GM21717 (cell line): ENCODE results near the gene MYL3.
"Not testable (repeated sequence)": the region's sequence is repeated elsewhere in the genome, so short reads cannot be mapped to it uniquely, and the experiment has no call there.

Experiments used
- ATAC-seq: cut with Tn5 transposase; IDR thresholded peaks from one replicate; pipeline ENCODE4 v1.9.1; 2021; ENCODE audit warnings: mild to moderate bottlenecking, moderate library complexity; ENCODE audit not compliant: unreplicated experiment

The MYL3 gene

DNA sequence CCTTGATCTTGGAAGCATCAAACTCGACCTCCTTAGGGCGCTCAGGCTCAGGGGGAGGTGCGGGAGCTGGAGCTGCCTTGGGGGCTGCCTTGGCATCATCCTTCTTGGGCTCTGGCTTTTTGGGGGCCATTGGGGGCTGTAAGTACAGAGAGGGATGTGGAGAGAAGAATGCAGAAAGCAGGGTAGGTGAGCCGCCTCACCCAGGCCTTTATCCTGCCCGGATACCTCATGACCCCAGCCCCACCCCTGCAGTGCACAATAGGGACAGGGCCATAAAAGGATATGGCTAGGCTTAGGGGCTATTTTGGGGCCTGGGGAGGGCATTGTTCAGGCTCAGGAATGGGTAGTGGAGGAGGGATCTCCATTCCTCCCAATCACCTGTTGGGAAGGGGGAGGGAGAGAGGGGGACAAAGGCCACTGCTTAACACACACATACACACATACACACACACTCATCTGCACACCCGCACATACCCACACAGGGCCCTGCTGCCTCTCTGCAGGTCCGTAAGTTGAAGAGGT is at the start of gene MYL3:
MYL3 (minus strand) TSS at position 184 of the 522 bp plus-strand sequence; CDS start at position 130, 54 bp downstream.
- no peak for ATAC-seq

DNA sequence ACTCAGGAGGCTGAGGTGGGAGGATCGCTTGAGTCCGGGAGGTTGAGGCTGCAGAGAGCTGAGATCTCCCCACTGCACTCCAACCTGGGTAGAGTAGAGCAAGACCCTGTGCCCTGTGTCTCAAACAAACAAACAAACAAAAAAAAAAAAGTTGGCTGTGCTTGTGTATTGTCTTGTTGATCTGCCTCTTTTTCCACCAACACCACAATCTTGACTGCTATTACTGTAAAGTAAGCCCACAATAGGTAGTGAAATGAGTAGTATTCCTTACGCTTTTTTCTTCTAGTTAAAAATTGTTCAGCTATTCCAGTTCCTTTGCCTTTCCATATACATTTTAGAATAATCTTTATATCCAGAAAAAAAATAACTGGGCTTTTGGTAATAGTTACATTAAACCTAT is 49.7 kb upstream of the MYL3 start:
- no peak for ATAC-seq

DNA sequence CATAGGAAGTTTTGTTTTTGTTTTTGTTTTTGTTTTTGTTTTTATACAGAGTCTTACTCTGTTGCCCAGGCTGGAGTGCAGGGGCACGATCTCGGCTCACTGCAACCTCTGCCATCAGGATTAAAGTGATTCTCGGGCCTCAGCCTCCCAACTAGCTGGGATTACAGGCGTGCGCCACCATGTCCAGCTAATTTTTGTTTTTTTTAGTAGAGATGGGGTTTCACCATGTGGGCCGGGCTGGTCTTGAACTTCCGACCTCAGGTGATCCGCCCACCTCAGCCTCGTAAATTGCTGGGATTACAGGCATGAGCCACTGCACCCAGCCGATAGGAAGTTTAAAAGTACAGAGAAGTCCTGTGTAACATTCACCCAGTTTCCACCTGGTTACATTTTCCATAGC is 47.7 kb upstream of the MYL3 start:
- not testable (repeated sequence) for ATAC-seq

DNA sequence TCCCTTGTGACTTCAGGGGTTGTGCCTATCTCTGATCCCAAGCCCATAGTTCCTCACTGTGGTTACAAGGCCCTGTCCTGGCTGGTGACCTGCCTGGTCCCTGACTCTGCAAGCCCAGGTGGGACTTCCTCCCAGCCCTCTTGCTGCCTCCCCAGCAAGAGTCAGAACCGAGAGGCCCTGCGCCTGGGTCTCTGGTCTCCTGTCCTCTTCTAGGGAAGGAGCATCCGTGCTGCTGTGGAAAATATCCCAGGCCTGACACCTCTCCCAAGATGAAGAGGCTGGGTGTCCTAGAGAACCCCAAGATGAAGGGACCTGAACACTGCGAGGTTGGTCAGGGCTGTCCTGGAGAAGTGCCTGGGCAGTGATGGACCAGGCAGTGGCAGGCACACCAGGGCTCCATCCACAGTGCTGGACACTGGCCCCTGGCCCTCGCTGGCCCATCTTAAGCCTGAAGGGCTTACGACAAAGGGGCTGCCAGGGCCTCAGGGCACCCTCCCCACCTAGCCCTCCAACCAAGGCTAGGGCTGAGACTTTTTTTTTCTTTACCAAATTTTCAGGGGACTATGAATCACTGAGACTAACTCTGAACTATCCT is 47.0 kb upstream of the MYL3 start:
- no peak for ATAC-seq

DNA sequence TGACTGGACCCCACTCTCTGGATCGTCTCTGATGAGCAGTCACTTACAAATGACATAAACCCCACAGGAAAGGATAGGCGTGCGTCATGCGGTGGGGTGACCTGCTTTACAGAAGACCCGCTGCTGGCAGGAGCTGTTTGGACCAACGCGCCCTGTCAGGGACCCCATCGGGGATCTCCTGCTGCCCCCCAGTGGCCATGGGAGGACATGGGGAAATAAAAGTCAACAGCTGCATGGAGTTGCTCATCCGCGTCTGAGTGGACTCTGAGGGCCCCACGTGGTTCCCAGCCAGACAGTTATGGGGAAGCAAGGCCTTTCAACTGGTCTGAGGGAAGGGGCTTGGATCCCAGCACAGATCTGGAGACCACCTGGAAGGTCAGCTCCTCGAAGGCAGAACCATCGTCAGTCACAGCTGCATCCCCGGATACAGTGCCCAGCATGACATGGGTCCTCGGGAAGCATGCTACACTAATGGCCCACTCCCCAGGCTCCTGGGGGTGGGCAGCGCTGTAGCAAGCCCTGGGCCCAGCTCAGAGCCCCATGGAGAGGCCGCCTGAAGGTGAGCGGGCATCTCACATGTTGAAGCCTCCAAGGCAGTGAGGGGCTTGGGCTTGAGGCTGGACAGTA is 46.4 kb upstream of the MYL3 start:
- peak; percentile 54 for ATAC-seq

DNA sequence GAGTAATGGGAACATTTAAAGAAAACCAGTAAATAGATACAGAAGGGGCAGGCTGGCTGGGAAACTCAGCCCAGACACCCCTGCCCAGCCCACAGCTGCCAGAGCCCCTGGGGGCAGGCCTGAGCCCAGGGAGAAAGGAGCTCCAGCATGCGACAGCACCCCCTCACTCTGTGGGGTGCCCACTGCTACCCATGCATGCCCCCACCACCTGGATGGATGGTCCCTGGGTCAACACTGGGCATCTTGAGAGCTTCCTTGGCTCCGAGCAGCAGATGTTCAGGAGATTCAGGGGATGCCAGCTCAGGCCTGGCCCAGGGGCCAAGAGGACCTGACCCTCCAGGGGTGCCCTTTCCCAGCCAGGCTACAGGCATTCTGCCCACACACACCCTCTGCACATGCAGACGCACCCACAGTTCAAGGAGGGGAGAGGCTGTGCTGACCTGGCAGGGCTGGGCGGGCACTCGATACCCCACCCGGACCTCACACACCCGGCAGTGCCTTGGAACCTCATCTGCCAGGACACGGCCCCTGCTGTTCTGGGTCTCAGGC is 45.8 kb upstream of the MYL3 start:
- no peak for ATAC-seq

DNA sequence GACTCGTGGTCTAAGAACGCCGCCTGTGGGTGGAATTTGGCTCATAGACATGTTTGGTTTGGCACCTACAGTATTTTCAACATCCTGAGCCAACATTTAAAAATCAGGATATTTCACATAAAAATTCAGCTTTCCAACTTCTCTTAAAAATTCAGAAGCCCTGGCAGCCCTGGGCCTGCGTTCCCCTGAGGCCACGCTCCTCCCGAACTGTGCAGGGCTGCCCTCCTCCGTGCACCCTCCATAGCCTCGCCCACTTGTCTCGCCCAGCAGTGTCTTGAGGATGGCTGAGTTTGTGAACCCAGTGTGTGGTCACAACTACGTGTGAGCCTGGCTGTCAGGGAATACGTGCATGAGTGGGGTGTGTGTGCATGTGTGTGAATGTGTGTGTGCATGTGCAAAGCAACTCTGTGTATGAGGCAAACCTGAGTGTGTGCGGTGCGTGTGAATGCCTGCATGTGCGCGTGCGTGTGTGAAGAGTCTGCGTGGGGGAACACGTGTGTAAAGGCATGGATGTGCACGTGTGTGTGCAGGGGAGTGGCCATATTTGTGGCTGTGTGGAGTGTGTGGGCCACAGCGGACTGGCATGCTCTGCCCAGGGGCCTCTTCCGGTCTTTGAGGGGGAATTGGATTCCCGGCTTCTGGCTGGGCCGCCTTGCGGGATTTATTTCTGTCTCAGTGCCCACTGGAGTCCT is 45.2 kb upstream of the MYL3 start:
- ATAC-seq: no peak

DNA sequence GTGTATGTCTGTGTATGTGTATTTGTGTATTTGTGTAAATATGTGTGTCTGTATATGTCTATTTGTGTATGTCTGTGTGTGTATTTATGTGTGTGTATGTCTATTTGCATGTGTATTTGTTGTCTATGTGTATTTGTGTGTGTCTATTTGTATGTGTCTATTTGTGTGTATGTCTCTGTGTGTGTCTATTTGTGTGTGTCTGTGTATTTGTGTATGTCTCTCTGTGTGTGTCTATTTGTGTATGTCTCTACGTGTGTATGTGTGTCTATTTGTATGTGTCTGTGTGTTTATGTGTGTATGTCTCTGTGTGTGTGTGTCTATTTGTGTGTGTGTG is 44.7 kb upstream of the MYL3 start:
- no peak for ATAC-seq

DNA sequence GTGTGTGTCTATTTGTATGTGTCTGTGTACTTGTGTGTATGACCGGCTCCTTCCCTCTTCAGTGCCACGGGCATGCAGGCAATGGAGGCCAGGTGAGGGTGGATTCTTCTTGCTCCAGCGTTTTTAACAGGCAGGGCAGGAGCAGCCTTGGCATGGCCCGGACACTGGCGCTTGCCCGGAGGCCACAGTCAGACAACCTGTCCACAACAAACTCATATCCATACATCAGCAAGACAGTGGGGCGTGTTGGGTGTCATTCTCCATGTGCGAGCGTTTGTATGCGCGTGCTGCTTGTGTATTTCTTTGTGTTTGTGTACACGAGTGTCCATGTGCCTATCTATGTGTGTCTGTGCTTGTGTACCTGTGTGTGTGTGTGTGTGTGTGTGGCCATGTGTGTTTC is 44.0 kb upstream of the MYL3 start:
- no peak for ATAC-seq

DNA sequence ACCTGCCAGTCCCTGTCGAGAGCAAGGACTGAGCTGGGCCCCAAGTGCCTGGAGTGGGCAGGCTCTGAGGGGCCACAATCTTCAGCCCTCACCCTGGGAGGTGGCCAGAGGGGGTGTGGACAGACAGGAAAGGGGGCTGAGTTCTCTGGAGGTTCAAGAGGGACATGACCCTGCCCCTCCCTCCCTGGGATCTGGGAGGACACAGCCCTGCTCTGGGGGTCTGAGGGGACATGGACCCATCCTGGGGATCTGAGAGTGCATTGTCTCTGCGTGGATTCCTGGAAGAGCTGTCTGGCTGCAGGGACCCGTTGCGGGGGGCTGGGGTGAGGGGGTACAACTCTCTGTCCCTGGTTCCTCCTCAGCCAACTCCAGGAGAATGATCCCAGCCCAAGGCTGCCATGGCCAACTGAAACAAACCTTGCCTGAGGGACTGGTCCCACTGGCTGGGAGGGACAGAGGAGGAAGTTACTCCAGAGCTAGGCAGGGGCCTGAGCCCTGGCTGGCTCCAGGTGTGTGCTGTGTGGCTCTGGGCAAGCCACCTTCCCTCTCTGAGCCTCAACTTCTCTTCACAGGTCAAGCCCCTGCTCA is 43.3 kb upstream of the MYL3 start:
- ATAC-seq: no peak

DNA sequence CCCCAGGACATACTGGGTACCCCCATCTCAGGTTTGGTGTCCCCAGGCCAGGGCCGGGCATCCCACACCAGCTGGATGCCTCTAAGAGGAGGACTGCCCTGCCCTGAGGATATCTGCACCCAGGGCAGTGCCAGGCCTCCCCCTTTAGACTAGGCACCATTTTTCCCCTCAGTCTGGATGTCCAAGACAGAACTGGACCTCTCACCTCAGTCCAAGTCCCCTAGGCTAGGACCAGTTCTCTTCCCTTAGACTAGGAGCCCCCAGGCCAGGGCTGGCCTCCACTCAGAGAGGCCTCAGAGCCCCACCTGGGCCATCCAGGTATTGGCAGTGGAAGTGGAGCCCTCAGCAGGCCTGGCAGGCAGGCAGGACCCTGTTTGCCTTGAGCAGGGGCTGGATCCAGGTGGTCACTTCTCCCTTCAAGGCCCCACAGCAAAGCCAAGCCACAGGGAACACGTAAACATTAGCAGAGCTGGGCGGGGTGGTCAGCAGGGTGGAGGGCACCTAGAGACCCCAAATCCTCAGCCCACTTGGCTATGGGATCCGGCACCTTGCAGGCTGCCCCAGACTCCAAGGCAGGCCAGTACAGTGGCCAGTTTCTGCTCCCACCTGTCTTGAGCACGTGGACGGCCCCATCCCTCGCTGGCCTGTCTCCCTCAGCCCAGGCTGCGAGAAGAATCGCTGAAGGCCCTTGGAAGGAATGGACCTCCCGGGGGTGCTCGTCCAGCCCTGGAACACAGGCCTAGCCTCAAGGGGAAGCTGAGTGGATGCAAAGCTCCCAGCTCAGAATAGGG is 42.6 kb upstream of the MYL3 start:
- ATAC-seq: no peak

DNA sequence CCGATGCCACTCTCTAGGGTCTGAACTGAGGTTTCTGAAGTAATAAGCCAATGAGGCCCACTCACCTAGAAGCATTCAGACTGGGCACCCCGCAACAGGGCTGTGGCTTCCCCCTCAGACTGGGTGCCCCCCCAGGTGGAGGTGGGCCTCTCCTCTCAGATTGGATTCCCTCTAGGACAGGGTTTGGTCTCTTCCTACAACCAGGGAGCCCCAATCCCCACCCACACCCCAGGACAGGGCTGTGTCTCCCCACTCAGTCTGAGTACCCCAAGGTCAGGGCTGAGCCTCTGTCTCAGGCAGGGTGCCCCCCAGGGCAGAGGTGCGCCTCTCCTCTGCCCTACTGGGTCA is 41.9 kb upstream of the MYL3 start:
- no peak for ATAC-seq

DNA sequence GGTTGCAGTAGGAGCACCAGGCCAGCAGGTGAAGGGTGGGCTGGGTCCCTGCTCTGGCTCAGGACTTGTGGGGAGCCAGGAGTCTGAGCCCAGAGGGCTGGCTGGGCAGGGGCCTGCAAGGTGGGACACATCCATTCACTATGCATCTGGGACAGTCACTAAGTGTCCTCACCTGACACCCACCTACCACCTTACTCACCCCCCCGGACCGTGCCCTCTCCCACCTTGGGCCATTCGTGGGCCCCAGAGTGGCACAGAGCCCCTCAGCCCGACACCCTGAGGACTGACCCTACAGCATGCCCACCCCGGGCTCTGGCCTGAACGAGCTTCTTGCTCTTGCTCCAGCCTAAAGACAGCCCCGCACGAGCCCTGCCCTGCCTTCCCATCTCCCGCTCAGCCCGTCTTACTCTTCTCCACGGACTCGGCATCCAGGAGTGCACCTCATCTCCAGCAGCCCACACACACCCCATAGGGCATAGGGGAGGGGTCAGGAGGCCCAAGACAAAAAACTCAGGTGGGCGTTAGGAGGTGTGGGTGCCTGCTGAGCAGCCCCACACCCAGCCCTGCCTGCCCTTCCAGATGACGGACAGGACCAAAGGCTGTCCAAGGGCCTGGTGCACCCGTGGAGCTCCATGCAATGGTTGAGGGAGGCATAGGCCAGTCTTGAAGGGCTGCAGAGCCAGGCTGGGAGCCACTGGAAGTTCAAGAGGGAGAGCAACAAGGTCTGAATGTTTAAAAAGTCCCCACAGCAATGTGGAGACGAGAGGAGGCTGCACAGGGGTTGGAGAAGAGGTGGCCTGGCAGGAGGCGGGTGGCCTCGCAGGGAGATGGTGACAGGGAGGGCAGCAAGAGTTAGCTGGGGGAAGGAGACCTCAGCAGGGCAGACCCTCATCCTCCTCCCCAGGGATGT is 41.3 kb upstream of the MYL3 start:
- ATAC-seq: no peak

DNA sequence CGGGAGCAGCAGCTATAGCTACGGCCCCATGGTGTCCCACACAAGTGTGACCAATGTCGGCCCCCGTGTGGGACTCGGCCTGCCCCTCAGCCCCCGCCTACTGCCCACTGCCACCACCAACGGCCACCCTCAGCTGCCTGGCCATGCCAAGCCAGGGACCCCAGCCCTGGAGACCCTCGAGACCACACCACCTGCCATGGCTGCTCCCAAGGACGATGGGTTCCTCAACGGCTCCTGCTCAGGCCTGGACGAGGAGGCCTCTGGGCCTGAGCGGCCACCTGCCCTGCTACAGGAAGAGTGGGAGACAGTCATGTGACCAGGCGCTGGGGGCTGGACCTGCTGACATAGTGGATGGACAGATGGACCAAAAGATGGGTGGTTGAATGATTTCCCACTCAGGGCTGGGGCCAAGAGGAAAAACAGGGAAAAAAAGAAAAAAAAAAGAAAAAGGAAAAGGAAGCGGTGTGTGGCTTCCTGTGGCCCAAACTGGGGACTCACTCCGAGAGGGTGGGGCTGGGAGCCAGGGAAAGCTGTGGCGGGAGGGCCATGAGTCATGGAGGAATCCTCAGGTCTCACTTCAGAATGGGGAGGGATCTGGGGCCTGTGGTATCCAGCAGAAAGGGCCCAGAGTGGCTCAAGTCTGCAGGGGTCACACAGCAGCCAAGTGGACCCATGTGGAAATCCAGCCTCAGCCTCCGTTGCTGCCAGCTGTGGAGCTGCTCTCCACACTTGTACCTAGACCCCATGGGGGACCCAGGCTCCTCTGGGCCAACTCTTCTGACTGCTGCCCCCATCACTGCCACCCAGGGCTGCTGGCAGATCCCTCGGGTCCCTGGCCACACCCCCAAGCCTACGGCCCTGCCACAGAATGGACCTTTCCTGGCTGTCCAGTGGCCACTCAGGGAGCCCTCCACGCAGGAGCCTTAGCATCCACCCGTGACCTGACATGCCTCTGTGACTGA is 40.4 kb upstream of the MYL3 start:
- ATAC-seq: no peak

DNA sequence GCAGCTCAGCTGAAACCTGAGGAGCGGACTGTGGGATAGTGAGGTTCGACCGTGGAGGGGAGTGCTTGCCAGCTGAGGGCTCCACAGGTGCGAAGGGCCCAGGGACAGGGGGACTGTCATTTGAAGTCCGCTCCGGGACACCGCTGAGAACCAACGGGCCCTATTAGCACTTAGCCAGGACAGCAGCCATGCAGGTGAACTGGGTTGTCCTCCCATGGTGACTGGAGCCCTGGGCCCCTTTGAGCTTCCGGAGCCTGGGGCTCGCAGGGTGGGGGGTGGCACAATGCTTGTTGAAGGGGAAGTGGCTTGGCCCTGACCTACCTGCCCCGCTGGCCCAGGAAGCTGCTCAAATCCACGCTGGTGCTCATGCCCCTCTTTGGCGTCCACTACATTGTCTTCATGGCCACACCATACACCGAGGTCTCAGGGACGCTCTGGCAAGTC is 39.0 kb upstream of the MYL3 start:
- no peak for ATAC-seq

DNA sequence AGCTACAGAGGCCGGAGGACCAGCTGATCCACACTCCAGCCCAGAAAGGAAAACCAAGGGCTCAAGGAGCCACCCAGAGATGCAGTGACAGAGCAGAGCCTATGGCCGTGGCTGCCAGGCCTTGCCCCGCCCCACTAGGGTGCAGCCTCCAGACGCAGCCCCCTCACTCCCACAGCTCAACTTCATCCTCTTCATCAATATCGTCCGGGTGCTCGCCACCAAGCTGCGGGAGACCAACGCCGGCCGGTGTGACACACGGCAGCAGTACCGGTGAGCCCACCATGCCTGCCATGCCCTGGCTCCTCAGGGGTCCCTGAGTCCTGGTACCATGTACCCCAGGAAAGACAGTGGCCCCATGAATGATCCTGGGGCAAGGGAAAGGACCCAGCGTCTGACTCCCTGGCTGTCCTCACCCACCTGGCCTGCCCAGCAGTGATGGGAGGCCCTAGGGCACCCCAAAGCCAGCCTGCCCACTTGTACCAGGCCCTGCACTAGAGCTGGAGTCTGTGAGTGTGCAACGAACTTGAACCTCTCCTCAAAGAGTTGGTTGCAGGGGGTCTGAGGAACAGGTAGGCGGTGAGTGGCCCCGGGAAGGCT is 38.4 kb upstream of the MYL3 start:
- ATAC-seq: no peak

DNA sequence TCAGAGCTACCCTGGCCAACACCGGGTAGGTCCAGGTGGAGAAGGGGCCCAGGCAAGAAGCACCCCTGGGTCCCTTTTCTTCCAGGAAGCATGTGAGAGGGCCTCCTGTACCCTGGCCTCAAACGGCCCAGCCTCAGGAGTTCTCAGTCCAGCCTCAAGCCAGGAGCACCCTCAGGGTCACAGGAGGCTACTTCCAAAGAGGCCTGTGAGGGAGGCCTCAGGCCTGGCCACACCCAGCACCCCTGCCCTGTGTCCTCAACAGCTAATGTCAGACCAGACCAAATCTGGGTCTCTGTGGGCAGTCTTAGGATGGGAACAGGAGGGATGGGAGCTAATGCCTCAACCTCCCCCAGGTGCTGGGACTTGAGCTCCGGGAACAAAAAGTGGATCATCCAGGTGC is 37.8 kb upstream of the MYL3 start:
- no peak for ATAC-seq

DNA sequence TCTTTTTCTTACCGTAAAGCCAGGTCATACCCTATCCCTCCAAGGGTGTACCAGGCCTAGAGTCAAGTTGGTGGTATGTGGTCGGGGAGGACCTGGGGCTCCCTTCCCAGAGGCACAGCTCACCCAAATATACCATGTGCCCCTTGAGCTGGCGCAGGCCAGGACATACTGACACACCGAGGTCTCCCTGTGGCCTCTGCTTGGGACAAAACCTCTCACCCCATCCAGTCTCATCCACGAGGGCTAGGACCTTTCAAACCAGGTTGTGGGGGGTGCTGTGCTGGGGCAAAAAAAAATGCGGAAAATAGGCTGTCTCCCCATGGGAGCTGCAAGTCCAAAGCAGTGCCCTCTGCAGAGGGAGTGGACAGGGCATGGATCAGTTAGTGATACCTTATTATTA is 37.1 kb upstream of the MYL3 start:
- no peak for ATAC-seq

DNA sequence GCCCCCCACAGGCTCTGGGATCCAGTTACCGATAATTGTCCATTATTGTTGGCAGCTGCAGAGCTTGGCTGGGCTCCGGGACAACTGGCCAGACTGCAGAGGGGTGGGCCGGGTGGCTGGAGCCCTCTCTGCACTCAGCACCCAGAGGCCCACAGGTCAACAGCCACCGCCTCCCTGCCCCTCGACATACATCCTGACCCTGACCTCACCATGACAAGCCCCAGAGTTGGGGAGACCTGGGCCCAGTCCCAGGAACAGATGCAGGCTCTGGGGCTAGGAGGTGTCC is 36.7 kb upstream of the MYL3 start:
- ATAC-seq: no peak
